Gastrocnemius medialis (tissue), 4 donors: ENCODE results near the gene B3GNT8.

ENCODE experiments used
- POLR2A ChIP-seq, 2 donors: fragments of 450-650 bp; IDR thresholded peaks; one replicate each; pipeline ENCODE4 v1.6.1; 2017; ENCODE audit warnings: antibody characterized with exemption in 2 of 2, mild to moderate bottlenecking in 2 of 2, moderate library complexity in 2 of 2
- TF ChIP-seq, protein P1 (sequence below), 5 experiments: fragments of 450-650 bp in 3 of 5; fragments of 200-600 bp in 2 of 5; sonication (generic) in 2 of 5; IDR thresholded peaks in 4 of 5; conservative IDR thresholded peaks in 1 of 5; 1 replicate in 4 of 5; 2 replicates in 1 of 5; pipeline ENCODE4 v1.5.1; 2016 to 2019; ENCODE audit warnings: antibody characterized with exemption in 5 of 5, mild to moderate bottlenecking in 3 of 5, moderate library complexity in 3 of 5

DNA sequence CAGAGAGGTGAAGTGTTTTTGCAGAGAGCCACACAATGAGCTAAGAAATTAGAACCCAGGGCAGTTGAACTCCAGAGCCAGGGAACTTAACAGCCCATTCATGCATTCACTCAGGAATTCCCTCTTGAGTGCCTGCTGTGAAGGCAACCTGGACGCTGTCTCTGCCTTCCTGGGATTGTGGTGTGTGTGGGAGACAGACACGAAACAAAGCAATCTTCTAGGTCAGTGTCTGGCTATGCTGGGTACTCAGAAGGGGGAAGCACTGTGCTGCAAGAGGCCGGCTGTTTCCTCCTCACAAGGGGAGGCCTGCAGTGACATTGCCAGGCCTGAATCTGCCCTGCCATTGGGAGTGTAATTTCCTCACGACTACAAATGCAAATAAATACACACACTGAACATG lies 19.9 kb downstream of the B3GNT8 start:
- TF ChIP-seq POLR2A (IDR thresholded peaks at IDR 0.05) = no peak
- TF ChIP-seq, protein P1, sequence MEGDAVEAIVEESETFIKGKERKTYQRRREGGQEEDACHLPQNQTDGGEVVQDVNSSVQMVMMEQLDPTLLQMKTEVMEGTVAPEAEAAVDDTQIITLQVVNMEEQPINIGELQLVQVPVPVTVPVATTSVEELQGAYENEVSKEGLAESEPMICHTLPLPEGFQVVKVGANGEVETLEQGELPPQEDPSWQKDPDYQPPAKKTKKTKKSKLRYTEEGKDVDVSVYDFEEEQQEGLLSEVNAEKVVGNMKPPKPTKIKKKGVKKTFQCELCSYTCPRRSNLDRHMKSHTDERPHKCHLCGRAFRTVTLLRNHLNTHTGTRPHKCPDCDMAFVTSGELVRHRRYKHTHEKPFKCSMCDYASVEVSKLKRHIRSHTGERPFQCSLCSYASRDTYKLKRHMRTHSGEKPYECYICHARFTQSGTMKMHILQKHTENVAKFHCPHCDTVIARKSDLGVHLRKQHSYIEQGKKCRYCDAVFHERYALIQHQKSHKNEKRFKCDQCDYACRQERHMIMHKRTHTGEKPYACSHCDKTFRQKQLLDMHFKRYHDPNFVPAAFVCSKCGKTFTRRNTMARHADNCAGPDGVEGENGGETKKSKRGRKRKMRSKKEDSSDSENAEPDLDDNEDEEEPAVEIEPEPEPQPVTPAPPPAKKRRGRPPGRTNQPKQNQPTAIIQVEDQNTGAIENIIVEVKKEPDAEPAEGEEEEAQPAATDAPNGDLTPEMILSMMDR (IDR thresholded peaks at IDR 0.05 in 4 of 5, conservative IDR thresholded peaks at IDR 0.05 in 1 of 5) = no peak
